Kidney capillary endothelial cell (primary cell): ENCODE measurements around the gene CXCL10.
"Not testable (repeated sequence)": the region's sequence is repeated elsewhere in the genome, so short reads cannot be mapped to it uniquely, and the experiment has no call there.

Experiments used
- DNase-seq: peaks from one replicate; pipeline ENCODE4 v3.0.0-alpha.2; 2018; ENCODE audit warnings: low spot score

CXCL10 gene

GRCh38 chr4:76023389-76023788, at the start of gene CXCL10:
Gene CXCL10 (minus strand): TSS chr4:76023497. CDS start chr4:76023431, 66 bp downstream.
- DNase-seq = no peak

GRCh38 chr4:76072760-76073159, 49.5 kb upstream of the CXCL10 start:
- DNase-seq = no peak

GRCh38 chr4:76067652-76068286, 44.5 kb upstream of the CXCL10 start:
- DNase-seq = peak; percentile 67

- no peak for DNase-seq
Measured at GRCh38 chr4:76066546-76066945, 43.2 kb upstream of the CXCL10 start.

GRCh38 chr4:76061982-76062381, 38.7 kb upstream of the CXCL10 start:
- DNase-seq = no peak

- DNase-seq = no peak
Measured at GRCh38 chr4:76061421-76061820, 38.1 kb upstream of the CXCL10 start.

- DNase-seq = no peak
Measured at GRCh38 chr4:76060506-76060905, 37.2 kb upstream of the CXCL10 start.

GRCh38 chr4:76059750-76060149, 36.5 kb upstream of the CXCL10 start:
- DNase-seq = no peak

- DNase-seq = no peak
Measured at GRCh38 chr4:76058888-76059426, 35.7 kb upstream of the CXCL10 start.

GRCh38 chr4:76058302-76058701, 35.0 kb upstream of the CXCL10 start:
- DNase-seq = no peak

- DNase-seq = no peak
Measured at GRCh38 chr4:76055421-76055820, 32.1 kb upstream of the CXCL10 start.

- no peak for DNase-seq
Measured at GRCh38 chr4:76055016-76055415, 31.7 kb upstream of the CXCL10 start.

GRCh38 chr4:76053730-76054129, 30.4 kb upstream of the CXCL10 start:
- DNase-seq = no peak

- DNase-seq = not testable (repeated sequence)
Measured at GRCh38 chr4:76050560-76051050, 27.3 kb upstream of the CXCL10 start.

- DNase-seq = not testable (repeated sequence)
Measured at GRCh38 chr4:76049860-76050416, 26.6 kb upstream of the CXCL10 start.

GRCh38 chr4:76044686-76045085, 21.4 kb upstream of the CXCL10 start:
- not testable (repeated sequence) for DNase-seq

- DNase-seq = not testable (repeated sequence)
Measured at GRCh38 chr4:76043306-76043705, 20.0 kb upstream of the CXCL10 start.

- DNase-seq = not testable (repeated sequence)
Measured at GRCh38 chr4:76042241-76042998, 19.1 kb upstream of the CXCL10 start.

- no peak for DNase-seq
Measured at GRCh38 chr4:76036855-76037254, 13.6 kb upstream of the CXCL10 start.

GRCh38 chr4:76035799-76036380, 12.6 kb upstream of the CXCL10 start, which contains the start of gene CXCL11:
Gene CXCL11 (minus strand): TSS chr4:76036070. CDS start chr4:76035987, 83 bp downstream.
- DNase-seq = no peak

- DNase-seq = no peak
Measured at GRCh38 chr4:76035141-76035540, 11.8 kb upstream of the CXCL10 start.

GRCh38 chr4:76029300-76029699, 6.0 kb upstream of the CXCL10 start:
- no peak for DNase-seq
